ENCODE measurements around the gene ALPL. TPM values are rescaled to one million over a fixed set of nuclear protein-coding genes. Genes with fewer than 3 reads are reported as not detected.

The ALPL gene
- total RNA-seq, 1 experiment from 2014 or later, result 84.8 TPM

- H2BK20ac ChIP-seq (ENCODE audit: low read depth, low read length, poor library complexity, severe bottlenecking), result no peak overlapping the region
- H3K79me2 ChIP-seq (ENCODE audit: insufficient read depth, low read length), result no peaks in the 10 kb centered on the region
- peak overlapping the region; percentile 48 to 54 for H3K4me3 Mint-ChIP-seq
- peak overlapping the region; percentile 15 for H3K18ac ChIP-seq (ENCODE audit: insufficient read length, low read depth, low read length)
- no peak overlapping the region for H3K4ac ChIP-seq (ENCODE audit: low read depth, low read length)
- no peak overlapping the region for H4K91ac ChIP-seq (ENCODE audit: insufficient read length, low read depth, low read length)
- H2BK15ac ChIP-seq (ENCODE audit: low read depth, low read length), result no peak overlapping the region
- peak; percentile 100 for DNase-seq
- TF ChIP-seq CTCF (conservative IDR thresholded peaks at IDR 0.05), result no peak
- no peak overlapping the region for H4K5ac ChIP-seq (ENCODE audit: insufficient read length, low read depth, low read length)
- no peaks in the 10 kb centered on the region; the same call in 1 of the 2 replicates for H3K27me3 Mint-ChIP-seq (ENCODE audit: low read depth)
- no peak overlapping the region for H3K23ac ChIP-seq (ENCODE audit: insufficient read length, low read depth, low read length)
- no peaks in the 10 kb centered on the region for H4K20me1 ChIP-seq (ENCODE audit: control insufficient read depth, insufficient read depth, insufficient read length)
- peak overlapping the region; percentile 92 to 98 (median 93); a peak in 6 of 7 replicates for H3K27ac Mint-ChIP-seq
- H3K27me3 ChIP-seq (ENCODE audit: insufficient read depth, low read length), result no peaks in the 10 kb centered on the region
- H2BK12ac ChIP-seq (ENCODE audit: insufficient read length, low read depth, low read length), result no peak overlapping the region
- no peak overlapping the region for H4K8ac ChIP-seq (replicated peaks; ENCODE audit: insufficient read length, low read depth, low read length)
- H2BK120ac ChIP-seq (ENCODE audit: low read depth, low read length, poor library complexity, severe bottlenecking), result no peak overlapping the region
- no peaks in the 10 kb centered on the region for H3K79me1 ChIP-seq (ENCODE audit: insufficient read depth, low read depth, low read length, poor library complexity, severe bottlenecking)
- no peak overlapping the region for H3K56ac ChIP-seq (ENCODE audit: insufficient read length, low read depth, low read length)
- no peak overlapping the region for H2AFZ ChIP-seq (ENCODE audit: low read length)
- peaks cover 8 to 32% of the 10 kb centered on the region in 2 experiments for H3K4me1 Mint-ChIP-seq
- H3K9ac ChIP-seq (ENCODE audit: extremely low read depth, insufficient read length, low read length), result no peak overlapping the region
- H3K36me3 Mint-ChIP-seq (ENCODE audit: insufficient read depth in 1 of 3, low read depth in 3 of 3), result no peaks in the 10 kb centered on the region; a peak in 2 of 7 replicates
- H3K9me3 Mint-ChIP-seq, result no peaks in the 10 kb centered on the region; a peak in 2 of 5 replicates
- H3K27ac ChIP-seq (ENCODE audit: insufficient read length, low read depth, low read length), result no peak overlapping the region
- H2BK5ac ChIP-seq (ENCODE audit: insufficient read length, low read length), result no peak overlapping the region
- no peak overlapping the region for H2AK5ac ChIP-seq (ENCODE audit: insufficient read length, low read length)
- no peak overlapping the region; the same call in 1 of the 2 replicates for H3K14ac ChIP-seq (ENCODE audit: insufficient read depth, low read length)
- 0 out of 2 replicates have a peak, but pooled peaks cover 2% of the 10 kb centered on the region for H3K4me1 ChIP-seq (ENCODE audit: insufficient read depth, low read length)
- WGBS (ENCODE audit: extremely low coverage, insufficient read length, low lambda C conversion rate), result no CpG with 5 or more reads among the region's 37 CpGs
- H3K4me2 ChIP-seq (ENCODE audit: insufficient read depth, insufficient read length, low read length), result no peak overlapping the region
- H3K9me3 ChIP-seq (ENCODE audit: control insufficient read depth, low read depth, low read length), result no peaks in the 10 kb centered on the region
- no peak overlapping the region for H3T11ph ChIP-seq (ENCODE audit: low read length)
- H3K23me2 ChIP-seq (ENCODE audit: insufficient read length, low read depth, low read length, poor library complexity, severe bottlenecking), result no peaks in the 10 kb centered on the region
Measured at GRCh38 chr1:21607549-21608529, 98.6 kb downstream of the ALPL start.
